GM12892 (cell line): Measurements from ENCODE around the gene ASTN2.

Experiments
- DNase-seq: peaks from one replicate; pipeline ENCODE4 v3.0.0; 2011; ENCODE audit not compliant: insufficient read length
- FAIRE-seq: peaks from 2 replicates; lab custom pipeline; 2011; peaks lifted over from hg19 to GRCh38; lab: Jason Lieb, UNC
- POLR2A ChIP-seq: IDR thresholded peaks from 2 replicates; pipeline ENCODE4 v1.6.1; 2011; ENCODE audit warnings: low read depth, low read length, control low read depth
- POLR2AphosphoS5 ChIP-seq: IDR thresholded peaks from 2 replicates; pipeline ENCODE4 v1.6.1; 2011; ENCODE audit warnings: low read depth, low read length, control low read depth
- TAF1 ChIP-seq: IDR thresholded peaks from 2 replicates; pipeline ENCODE4 v1.6.1; 2011; ENCODE audit warnings: low read depth, mild to moderate bottlenecking, control low read depth, low read length, borderline replicate concordance

The ASTN2 gene

DNA sequence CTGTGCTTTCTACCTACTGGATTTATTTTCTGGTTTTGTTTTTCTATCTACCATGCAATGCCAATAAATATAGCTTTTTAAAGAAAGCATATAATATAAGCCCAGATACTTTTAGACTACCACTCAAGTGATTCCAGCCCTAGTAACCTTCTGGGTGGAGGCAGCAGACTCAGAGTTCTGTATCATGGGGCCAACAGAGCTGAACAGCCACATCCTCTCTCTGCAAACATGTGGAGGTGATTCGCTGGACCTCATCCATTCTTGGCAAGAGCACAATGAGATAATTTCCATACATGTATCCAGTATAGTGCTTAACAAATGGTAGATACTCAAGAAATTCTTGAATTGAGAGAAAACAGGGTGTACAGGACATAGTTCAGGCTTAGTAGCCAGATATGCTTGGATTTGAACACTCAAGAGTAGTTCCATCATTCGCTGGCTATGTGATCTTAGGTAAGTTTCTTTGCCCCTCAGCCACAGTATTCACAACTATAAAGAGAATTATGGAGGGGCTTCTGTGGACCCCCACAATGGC is 124.5 kb downstream of the ASTN2 start:
- TF ChIP-seq TAF1 (no peak), POLR2AphosphoS5 (no peak), POLR2A (no peak)
- FAIRE-seq (no peak), DNase-seq (no peak)

DNA sequence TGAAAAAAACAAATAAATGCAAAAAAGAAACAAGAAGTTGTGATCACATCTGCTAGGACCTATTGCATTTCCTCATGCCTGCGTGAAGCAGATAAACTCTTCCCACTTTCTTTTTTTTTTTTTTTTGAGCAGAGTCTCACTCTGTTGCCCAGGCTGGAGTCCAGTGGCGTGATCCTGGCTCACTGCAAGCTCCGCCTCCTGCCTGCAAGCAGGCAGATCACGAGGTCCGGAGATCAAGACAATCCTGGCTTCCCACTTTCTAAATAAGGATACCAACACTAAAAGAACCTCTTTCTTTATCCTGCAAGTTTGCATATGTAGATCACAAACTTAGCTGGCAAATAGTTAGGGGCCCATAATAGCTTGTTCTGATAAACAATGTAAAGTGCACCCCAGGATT is 128.6 kb downstream of the ASTN2 start:
- no peak for TF ChIP-seq POLR2AphosphoS5
- TF ChIP-seq TAF1: no peak
- TF ChIP-seq POLR2A: no peak
- DNase-seq: no peak
- FAIRE-seq: no peak

DNA sequence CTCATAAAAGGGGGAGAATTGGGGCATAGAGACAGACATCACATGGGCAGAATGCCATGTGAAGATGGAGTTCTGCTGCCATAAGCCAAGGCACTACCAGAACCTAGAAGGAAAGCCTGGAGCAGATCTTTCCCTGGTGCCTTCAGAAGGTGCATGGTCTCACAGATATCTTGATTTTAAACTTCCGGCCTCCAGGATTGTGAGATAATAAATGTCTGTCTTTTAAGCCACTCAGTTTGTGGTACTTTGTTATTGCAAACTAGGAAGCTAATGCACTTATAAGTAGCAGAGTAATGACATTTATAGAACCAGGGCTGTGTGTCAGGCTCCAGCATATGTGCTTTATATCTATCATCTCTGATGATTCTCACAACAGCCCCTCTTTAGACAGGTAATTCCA is 130.4 kb downstream of the ASTN2 start:
- FAIRE-seq (no peak), DNase-seq (no peak)
- TF ChIP-seq POLR2AphosphoS5 (no peak), POLR2A (no peak), TAF1 (no peak)

DNA sequence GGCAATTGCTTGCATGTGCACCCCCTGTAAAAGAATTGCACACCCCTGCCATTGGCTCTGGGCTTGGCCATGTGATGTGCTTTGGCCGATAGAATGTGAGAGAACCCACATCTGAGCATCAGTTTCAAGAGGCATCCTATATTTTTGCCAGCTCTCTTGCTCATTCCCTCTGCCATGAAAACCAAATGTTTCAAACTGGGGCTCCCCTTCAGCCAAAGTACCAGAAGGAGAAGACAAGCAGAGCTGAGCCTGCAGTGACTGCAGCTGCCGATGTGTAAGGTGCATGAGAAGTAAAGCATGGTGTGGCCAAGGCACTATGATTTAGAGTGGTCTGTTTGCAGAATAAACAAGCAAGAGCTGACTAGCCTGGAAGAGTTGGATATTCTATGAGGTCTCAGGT is 132.3 kb downstream of the ASTN2 start:
- no peak for DNase-seq
- FAIRE-seq: no peak
- TF ChIP-seq POLR2A (no peak), POLR2AphosphoS5 (no peak), TAF1 (no peak)

DNA sequence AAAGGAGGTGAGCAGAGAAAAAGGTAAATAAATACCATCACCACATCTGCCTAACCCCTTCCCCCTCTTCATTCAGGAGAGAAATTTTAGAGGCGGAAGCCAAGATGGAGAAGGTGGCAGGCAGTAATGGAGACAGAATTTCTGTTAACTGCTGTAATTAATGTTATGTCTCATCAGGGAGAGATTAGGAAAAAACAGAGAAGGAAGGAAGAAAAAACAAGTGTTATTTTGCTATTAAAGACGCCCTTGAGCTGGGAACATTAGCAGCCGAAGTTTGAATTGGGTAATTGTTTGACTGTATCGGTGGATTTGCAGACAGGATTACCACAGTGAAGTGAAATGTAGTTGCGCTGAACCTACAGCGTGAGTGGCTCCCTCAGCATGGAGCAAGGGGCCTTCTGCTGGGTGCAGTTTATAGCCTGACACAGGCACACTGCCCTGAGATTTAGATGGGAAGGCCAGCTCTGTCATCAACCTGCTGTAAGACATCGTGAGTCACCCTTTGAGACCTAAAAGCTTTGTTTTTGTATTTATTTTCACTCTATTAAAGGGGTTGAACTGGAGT is 136.3 kb downstream of the ASTN2 start:
- DNase-seq: no peak
- FAIRE-seq: no peak
- no peak for TF ChIP-seq TAF1
- no peak for TF ChIP-seq POLR2A
- TF ChIP-seq POLR2AphosphoS5: no peak

DNA sequence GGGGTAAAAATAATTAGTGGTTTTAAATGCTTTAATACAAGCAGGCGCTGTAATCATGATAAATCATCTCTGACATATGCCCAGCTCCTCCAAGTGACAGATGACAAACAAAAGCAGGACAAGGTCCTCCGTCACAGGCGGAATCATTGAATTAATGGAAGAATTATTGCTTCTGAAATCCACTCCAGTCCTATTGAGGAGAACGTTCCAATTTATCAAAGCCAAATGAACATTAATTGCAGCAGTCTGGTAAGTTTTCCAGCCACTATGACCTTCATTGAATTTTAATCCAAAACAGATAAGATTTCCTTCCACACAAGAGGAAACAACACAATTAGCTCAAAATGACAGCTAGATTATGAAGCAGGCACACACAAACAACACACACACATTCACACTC is 136.8 kb downstream of the ASTN2 start:
- FAIRE-seq (no peak), DNase-seq (no peak)
- TF ChIP-seq TAF1 (no peak), POLR2A (no peak), POLR2AphosphoS5 (no peak)

DNA sequence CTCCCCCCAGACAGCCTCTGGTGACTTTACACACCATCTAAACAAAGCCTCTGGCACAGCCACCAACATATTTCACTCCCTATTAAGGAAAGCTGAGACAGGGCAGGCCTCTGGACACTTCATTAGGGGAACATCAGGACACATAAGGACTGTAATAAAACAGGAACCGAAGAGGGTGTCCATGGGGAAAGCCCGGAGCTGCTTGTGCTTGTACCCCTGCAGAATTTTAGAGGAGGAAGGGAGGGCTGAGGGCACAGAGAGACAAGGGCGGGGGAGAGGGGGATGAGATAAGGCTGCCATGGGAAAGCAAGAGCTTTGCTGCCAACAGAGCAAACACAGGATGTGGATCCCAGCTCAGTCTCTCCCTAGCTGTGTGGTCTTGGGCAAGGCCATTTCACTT is 138.4 kb downstream of the ASTN2 start:
- TF ChIP-seq POLR2AphosphoS5 (no peak), POLR2A (no peak), TAF1 (no peak)
- no peak for FAIRE-seq
- DNase-seq: no peak

DNA sequence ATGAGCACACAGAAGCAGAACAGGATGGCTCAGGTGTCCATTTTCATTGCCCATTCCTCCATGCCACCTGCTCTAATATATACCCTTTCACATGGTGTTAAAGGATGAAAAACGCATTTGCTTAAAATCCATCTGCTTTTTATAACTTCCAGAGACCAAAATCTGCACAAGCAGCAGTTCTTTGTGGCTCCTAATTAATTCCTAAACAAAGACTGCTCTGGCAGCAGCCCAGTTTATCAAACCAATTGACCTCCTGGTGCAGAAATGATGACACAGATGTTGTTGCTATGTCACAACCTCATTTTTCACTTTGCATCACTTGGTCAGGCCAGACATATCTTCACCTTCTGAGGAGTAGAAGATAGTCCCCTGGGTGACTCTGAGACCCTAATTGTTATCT is 141.2 kb downstream of the ASTN2 start:
- DNase-seq (no peak), FAIRE-seq (no peak)
- no peak for TF ChIP-seq POLR2A
- TF ChIP-seq TAF1: no peak
- no peak for TF ChIP-seq POLR2AphosphoS5

DNA sequence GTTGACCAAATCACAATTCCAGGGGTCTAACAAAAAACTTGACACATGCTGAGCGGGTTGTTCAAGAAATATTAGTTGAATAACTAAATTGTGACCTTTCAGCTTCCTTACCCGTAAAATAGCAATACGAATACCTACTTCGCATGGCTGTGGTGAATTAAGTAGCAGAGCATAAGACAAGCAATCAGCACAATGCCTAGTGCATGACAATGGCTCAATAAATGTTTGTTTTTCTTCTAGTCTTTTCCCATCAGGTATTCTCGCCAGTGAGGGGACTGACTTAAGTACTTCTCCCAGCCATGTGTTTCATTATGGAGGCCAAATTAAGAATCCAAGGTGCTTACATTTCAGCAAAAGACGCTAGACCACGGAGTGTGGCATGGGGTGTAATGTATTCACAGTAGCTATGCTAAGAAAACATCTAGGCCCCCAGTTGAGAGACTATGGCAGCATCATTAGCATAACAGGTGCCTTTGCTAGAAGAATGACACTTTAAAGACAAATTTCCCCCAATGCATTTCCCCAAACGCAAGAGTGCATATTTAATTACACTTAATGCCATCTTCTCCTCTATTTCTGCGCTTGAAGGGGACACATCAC is 145.9 kb downstream of the ASTN2 start:
- DNase-seq (no peak), FAIRE-seq (no peak)
- no peak for TF ChIP-seq TAF1
- TF ChIP-seq POLR2A: no peak
- no peak for TF ChIP-seq POLR2AphosphoS5

DNA sequence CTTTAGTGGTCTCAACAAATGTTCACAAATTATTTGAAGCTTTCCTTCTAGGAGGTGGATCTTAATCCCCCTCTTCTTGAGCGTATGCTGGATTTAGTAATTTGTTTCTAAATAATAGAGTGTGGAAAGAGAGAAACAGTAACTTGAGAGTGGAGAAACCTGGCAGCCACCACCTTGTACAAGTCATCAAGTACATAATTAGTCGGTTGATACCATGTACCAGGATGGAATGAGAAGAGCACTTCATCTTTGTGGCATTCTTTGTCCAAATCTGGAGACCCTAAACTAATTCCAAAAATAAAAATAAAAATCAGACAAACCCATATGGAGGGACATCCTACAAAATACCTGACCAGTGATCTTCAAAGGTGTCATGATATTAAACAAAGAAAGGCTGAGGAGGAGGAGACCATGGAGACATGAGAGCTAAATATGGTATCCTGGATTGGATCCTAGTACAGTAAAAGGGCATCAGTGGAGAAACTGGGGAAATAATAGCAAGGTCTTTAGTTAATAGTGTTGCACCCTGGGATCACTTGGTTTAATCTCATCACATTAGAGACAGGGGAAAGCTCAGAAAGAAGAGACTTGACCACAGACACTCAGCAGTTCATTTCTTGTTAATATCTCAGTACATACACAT is 147.9 kb downstream of the ASTN2 start:
- FAIRE-seq: no peak
- no peak for TF ChIP-seq TAF1
- no peak for TF ChIP-seq POLR2AphosphoS5
- TF ChIP-seq POLR2A: no peak
- no peak for DNase-seq

DNA sequence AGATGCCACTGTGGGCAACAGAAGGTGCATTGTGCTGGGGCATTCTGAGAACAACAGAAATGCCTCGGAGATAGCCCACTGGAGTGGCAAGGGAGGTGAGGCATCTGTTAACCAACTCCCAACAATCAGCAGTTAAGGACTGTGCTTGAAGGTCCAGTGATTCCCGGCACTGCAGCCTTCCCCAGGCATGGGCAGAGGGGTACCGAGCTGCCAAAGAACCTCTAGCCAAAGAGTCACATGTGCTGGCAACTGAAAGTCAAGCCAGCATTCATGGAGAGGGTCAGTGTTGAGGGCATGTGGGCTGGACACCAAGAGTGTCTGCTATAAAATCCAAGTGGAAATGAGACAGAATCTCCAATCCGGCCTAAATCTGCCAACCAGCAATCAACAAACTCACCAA is 149.6 kb downstream of the ASTN2 start:
- TF ChIP-seq POLR2AphosphoS5: no peak
- no peak for TF ChIP-seq TAF1
- DNase-seq (no peak), FAIRE-seq (no peak)

DNA sequence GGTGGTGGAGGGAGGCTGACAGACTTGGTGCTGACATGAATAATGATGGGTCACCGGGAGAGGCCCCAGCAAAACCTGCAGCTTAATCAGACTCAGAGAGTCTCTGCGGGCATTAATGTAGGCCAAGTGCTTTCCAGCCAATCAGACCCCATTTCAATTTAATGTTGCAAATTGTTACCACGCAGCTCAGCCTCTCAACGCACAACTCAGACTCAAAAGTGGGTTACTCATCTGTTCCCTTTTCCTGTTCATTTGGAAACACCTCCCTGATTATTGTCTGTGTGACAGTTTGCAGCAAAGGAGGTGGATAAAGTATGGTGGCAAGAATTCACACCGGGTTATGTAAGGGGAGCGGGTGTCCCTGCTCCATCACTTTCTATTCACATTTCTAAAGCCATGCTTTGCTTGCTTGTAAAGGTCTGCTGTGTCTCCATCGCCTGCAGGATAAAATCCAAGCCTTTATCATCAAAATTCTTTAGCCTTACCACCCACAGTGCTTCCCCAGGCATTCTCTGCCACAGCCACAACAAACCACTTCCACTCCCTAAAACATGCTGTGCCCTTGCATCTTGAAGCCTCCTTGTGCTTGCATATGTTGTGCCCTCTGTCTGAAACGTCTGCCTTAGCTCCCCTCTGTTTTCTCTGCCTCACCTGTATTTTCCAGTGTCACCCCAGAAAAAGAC is 156.5 kb downstream of the ASTN2 start:
- no peak for DNase-seq
- FAIRE-seq: no peak

More for the DNA sequence above, 156.5 kb downstream of the ASTN2 start:
- TF ChIP-seq TAF1: no peak
- TF ChIP-seq POLR2AphosphoS5: no peak
